Measurements from ENCODE around the gene FAM9C. TPM values are rescaled to one million over a fixed set of nuclear protein-coding genes. Genes with fewer than 3 reads are reported as not detected.
A peak's percentile ranks its signal among the peaks of the same experiment; 100 is the strongest.

Gene FAM9C
- total RNA-seq, 1 donor from 2014 or later: not detected

DNA sequence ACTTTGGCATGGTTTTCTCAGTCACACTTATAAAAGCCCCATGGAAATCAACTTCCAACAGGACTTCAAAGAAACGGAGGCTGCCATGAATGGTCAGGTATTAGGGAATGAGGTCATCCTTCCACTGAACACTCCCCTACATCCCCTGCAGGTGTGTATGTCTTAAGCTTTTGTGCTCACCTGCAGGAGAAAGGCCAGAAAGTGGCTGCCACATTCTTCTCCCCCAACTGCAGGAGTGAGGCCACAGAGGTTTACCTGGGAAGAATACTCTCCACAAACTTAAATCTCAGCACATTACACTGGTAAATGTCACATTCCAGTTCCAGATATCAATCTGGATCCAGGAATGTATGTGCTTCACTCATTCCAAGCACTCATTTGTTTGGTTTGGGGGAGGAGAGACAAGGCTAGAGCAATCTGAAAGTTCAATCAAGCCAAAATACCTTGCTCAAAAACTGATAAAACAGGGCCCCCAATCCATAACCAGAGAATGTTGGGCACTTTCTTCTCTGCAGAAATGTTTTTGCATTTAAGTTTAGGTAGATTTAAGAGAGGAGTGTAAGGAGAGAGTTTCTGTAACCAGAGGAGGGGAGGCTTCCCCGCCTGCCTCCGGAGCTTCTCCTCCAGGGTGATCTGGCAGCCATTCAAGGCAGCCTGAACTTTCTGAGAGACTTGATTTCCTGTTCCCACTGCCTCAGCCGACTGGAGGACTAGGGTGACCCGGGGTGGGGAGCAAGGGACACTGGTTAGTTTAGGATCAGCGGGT, 15.4 kb downstream of the FAM9C start:
- no peaks in the 10 kb centered on the region for H3K27me3 Mint-ChIP-seq (ENCODE audit: unreplicated experiment)
- no peaks in the 10 kb centered on the region for H3K36me3 Mint-ChIP-seq (ENCODE audit: unreplicated experiment)
- no peaks in the 10 kb centered on the region for H3K9me3 Mint-ChIP-seq (ENCODE audit: unreplicated experiment)
- H3K4me3 Mint-ChIP-seq (ENCODE audit: unreplicated experiment): no peak overlapping the region
- peak overlapping the region; percentile 90 for H3K27ac Mint-ChIP-seq (ENCODE audit: unreplicated experiment)
- DNase-seq (ENCODE audit: extremely low spot score, unreplicated experiment): no peak
- TF ChIP-seq CTCF (IDR thresholded peaks at IDR 0.05): no peak
- peaks cover 48% of the 10 kb centered on the region for H3K4me1 Mint-ChIP-seq (ENCODE audit: unreplicated experiment)

GRCh38 chrX:13026877-13027652, 17.4 kb downstream of the FAM9C start:
- no peak overlapping the region for H3K27ac Mint-ChIP-seq (ENCODE audit: unreplicated experiment)
- no peaks in the 10 kb centered on the region for H3K36me3 Mint-ChIP-seq (ENCODE audit: unreplicated experiment)
- no peaks in the 10 kb centered on the region for H3K9me3 Mint-ChIP-seq (ENCODE audit: unreplicated experiment)
- H3K27me3 Mint-ChIP-seq (ENCODE audit: unreplicated experiment): no peaks in the 10 kb centered on the region
- peaks cover 62% of the 10 kb centered on the region for H3K4me1 Mint-ChIP-seq (ENCODE audit: unreplicated experiment)
- no peak overlapping the region for H3K4me3 Mint-ChIP-seq (ENCODE audit: unreplicated experiment)
- TF ChIP-seq CTCF (IDR thresholded peaks at IDR 0.05): no peak
- DNase-seq (ENCODE audit: extremely low spot score, unreplicated experiment): no peak

GRCh38 chrX:13024986-13025385, 19.4 kb downstream of the FAM9C start:
- Mint-ChIP-seq H3K9me3 (ENCODE audit: unreplicated experiment) (no peaks in the 10 kb centered on the region), H3K27me3 (ENCODE audit: unreplicated experiment) (no peaks in the 10 kb centered on the region), H3K4me1 (ENCODE audit: unreplicated experiment) (peaks cover 64% of the 10 kb centered on the region), H3K36me3 (ENCODE audit: unreplicated experiment) (no peaks in the 10 kb centered on the region), H3K27ac (ENCODE audit: unreplicated experiment) (no peak overlapping the region), H3K4me3 (ENCODE audit: unreplicated experiment) (no peak overlapping the region)
- DNase-seq (ENCODE audit: extremely low spot score, unreplicated experiment): no peak
- TF ChIP-seq CTCF (IDR thresholded peaks at IDR 0.05): no peak

- TF ChIP-seq CTCF (IDR thresholded peaks at IDR 0.05): no peak
- no peaks in the 10 kb centered on the region for H3K27me3 Mint-ChIP-seq (ENCODE audit: unreplicated experiment)
- no peak overlapping the region for H3K4me3 Mint-ChIP-seq (ENCODE audit: unreplicated experiment)
- no peaks in the 10 kb centered on the region for H3K9me3 Mint-ChIP-seq (ENCODE audit: unreplicated experiment)
- H3K36me3 Mint-ChIP-seq (ENCODE audit: unreplicated experiment): no peaks in the 10 kb centered on the region
- no peak for DNase-seq (ENCODE audit: extremely low spot score, unreplicated experiment)
- H3K27ac Mint-ChIP-seq (ENCODE audit: unreplicated experiment): no peak overlapping the region
- peaks cover 56% of the 10 kb centered on the region for H3K4me1 Mint-ChIP-seq (ENCODE audit: unreplicated experiment)
Measured at GRCh38 chrX:13023979-13024378, 20.4 kb downstream of the FAM9C start.

DNA sequence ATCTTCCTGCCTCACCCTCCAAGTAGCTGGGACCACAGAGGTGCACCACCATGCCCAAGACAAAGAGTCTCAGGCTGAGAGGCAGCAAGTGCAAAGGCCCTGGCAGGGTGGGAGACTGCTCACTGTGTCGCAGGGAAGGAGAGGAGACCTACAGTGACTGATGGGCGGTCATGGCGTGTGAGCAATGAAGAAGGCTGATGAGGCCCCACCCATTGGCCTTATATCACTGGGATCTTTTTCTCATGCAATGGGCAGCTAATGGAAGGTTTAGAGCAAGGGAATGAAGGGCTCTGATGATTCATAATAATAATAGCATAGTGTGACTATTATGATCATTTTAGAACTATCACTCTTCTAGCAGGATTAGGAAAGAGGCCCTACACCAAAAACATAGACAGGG, 20.9 kb downstream of the FAM9C start:
- no peak for DNase-seq (ENCODE audit: extremely low spot score, unreplicated experiment)
- H3K9me3 Mint-ChIP-seq (ENCODE audit: unreplicated experiment): no peaks in the 10 kb centered on the region
- H3K4me3 Mint-ChIP-seq (ENCODE audit: unreplicated experiment): no peak overlapping the region
- H3K4me1 Mint-ChIP-seq (ENCODE audit: unreplicated experiment): peaks cover 52% of the 10 kb centered on the region
- H3K27ac Mint-ChIP-seq (ENCODE audit: unreplicated experiment): peak overlapping the region; percentile 87
- no peak for TF ChIP-seq CTCF (IDR thresholded peaks at IDR 0.05)
- no peaks in the 10 kb centered on the region for H3K36me3 Mint-ChIP-seq (ENCODE audit: unreplicated experiment)
- H3K27me3 Mint-ChIP-seq (ENCODE audit: unreplicated experiment): no peaks in the 10 kb centered on the region

Measured in osteocyte (in vitro differentiated cells).